Caco-2 (cell line): ENCODE results near the gene COL13A1. TPM values are rescaled to one million over a fixed set of nuclear protein-coding genes. Genes with fewer than 3 reads are reported as not detected.

Experiments used
- BruUV-seq: library from RNA; stranded (reverse); fragments of 400-500 nt; replicated peaks from 2 replicates; lab custom pipeline; 2021; lab: Mats Ljungman, UMichigan
- CTCF ChIA-PET: fragments of 300-600 bp; sonication (Branson Sonifier 250); formaldehyde crosslinking; loops from one replicate; lab custom pipeline; 2022; ENCODE audit warnings: antibody characterized with exemption; lab: Charles Lee
- POLR2A ChIA-PET: fragments of 300-600 bp; sonication (Branson Sonifier 250); formaldehyde crosslinking; loops from one replicate; lab custom pipeline; 2022; ENCODE audit warnings: antibody characterized with exemption; lab: Charles Lee
- DNase-seq, 2 experiments: peaks; one replicate each; pipeline versions ENCODE4 v3.0.0 to v3.0.0-alpha.2; 2020 to 2022
- H3K27me3 ChIP-seq: replicated peaks from 2 replicates; pipeline ENCODE4 v1.6.0; 2011; ENCODE audit warnings: low read length; ENCODE audit not compliant: control insufficient read depth, insufficient read depth
- H3K36me3 ChIP-seq: 2 replicates; pipeline ENCODE4 v1.5.1; 2011; ENCODE audit warnings: low read length; ENCODE audit not compliant: control insufficient read depth, insufficient read depth
- H3K4me1 ChIP-seq: fragments of 250-450 bp; sonication (Bioruptor Pico); 2 replicates; pipeline ENCODE4 v1.5.1; 2020; ENCODE audit warnings: mild to moderate bottlenecking
- H3K4me3 ChIP-seq: 2 replicates; pipeline ENCODE4 v1.5.1; 2011; ENCODE audit warnings: low read depth, mild to moderate bottlenecking, control low read depth, low read length
- H3K9me3 ChIP-seq: fragments of 250-450 bp; sonication (Bioruptor Pico); 2 replicates; pipeline ENCODE4 v1.5.1; 2020; ENCODE audit warnings: mild to moderate bottlenecking, moderate library complexity
- H3K27ac Mint-ChIP-seq: one replicate; pipeline ENCODE4 v1.8.0; 2022; ENCODE audit warnings: mixed read lengths; ENCODE audit not compliant: unreplicated experiment
- H3K27me3 Mint-ChIP-seq: one replicate; pipeline ENCODE4 v1.8.0; 2022; ENCODE audit warnings: mixed read lengths; ENCODE audit not compliant: insufficient read depth, unreplicated experiment
- H3K36me3 Mint-ChIP-seq: one replicate; pipeline ENCODE4 v1.8.0; 2022; ENCODE audit warnings: mild to moderate bottlenecking, mixed read lengths; ENCODE audit not compliant: insufficient read depth, unreplicated experiment
- H3K4me1 Mint-ChIP-seq: one replicate; pipeline ENCODE4 v1.8.0; 2022; ENCODE audit warnings: low read depth, mixed read lengths; ENCODE audit not compliant: unreplicated experiment
- H3K4me3 Mint-ChIP-seq: one replicate; pipeline ENCODE4 v1.8.0; 2022; ENCODE audit warnings: mild to moderate bottlenecking, moderate library complexity, mixed read lengths; ENCODE audit not compliant: unreplicated experiment
- H3K9me3 Mint-ChIP-seq: one replicate; pipeline ENCODE4 v1.8.0; 2022; ENCODE audit warnings: mixed read lengths; ENCODE audit not compliant: unreplicated experiment
- CTCF ChIP-seq, 2 experiments: fragments of 200-600 bp in 1 of 2; IDR thresholded peaks; 1 replicate in 1 of 2; 2 replicates in 1 of 2; pipeline versions ENCODE4 v1.5.1 to v1.8.0; 2011 to 2022; ENCODE audit warnings: antibody characterized with exemption in 1 of 2, control low read depth in 1 of 2, inconsistent platforms in 1 of 2, low read depth in 1 of 2, low read length in 1 of 2, mild to moderate bottlenecking in 1 of 2, moderate library complexity in 1 of 2; ENCODE audit not compliant: insufficient read depth in 1 of 2, severe bottlenecking in 1 of 2, unreplicated experiment in 1 of 2
- intact Hi-C: fragments of 100-400 bp; cut with micrococcal nuclease; formaldehyde crosslinking; loops from one replicate; pipeline ENCODE4 v1.10.0; 2022; ENCODE audit not compliant: unreplicated experiment
- total RNA-seq: library from RNA; stranded (reverse); gene quantifications from 2 replicates; pipeline ENCODE4 v1.2.3, GENCODE V29; 2022

The COL13A1 gene
- total RNA-seq, 1 experiment from 2014 or later = not detected

DNA sequence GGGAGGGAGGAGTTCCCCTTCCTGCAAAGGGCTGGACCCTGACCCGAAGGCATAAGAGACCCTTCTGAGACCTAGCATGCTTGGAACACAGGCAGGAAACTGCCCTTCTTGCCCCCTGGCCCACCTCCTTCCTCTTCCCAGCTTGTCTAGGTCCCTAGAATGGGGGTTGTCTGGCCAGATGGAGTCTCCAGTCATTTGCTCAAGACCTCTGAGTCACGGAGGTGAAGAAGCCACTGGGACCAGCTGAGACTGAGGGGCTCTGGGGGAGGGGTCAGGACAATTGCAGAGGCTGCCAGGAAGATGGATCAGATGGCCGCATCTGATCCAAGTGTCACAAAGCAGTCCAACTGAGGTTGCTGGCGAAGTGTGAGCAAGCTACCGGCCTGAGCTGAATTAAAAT, 46.2 kb downstream of the COL13A1 start:
- CTCF ChIA-PET = no interaction called here
- Histone ChIP-seq H3K4me3 (no peak overlapping the region), H3K27me3 (no peaks in the 10 kb centered on the region; the same call in 1 of the 2 replicates), H3K4me1 (no peaks in the 10 kb centered on the region), H3K9me3 (no peaks in the 10 kb centered on the region), H3K36me3 (no peaks in the 10 kb centered on the region)
- H3K27ac Mint-ChIP-seq = no peak overlapping the region
- POLR2A ChIA-PET = no interaction called here
- no peaks in the 10 kb centered on the region for H3K9me3 Mint-ChIP-seq
- H3K36me3 Mint-ChIP-seq = peaks cover 5% of the 10 kb centered on the region
- no TSS peak for BruUV-seq
- intact Hi-C loops = no loop called here
- H3K4me3 Mint-ChIP-seq = no peak overlapping the region
- TF ChIP-seq CTCF (IDR thresholded peaks at IDR 0.05; ENCODE audit: insufficient read depth in 1 of 2, low read depth in 1 of 2, low read length in 1 of 2, severe bottlenecking in 1 of 2, unreplicated experiment in 1 of 2) = no peak
- DNase-seq = no peak
- H3K4me1 Mint-ChIP-seq = no peaks in the 10 kb centered on the region
- H3K27me3 Mint-ChIP-seq = peaks cover 22% of the 10 kb centered on the region

GRCh38 chr10:69848454-69848853, 46.7 kb downstream of the COL13A1 start:
- no peaks in the 10 kb centered on the region for H3K9me3 Mint-ChIP-seq
- TF ChIP-seq CTCF (IDR thresholded peaks at IDR 0.05; ENCODE audit: insufficient read depth in 1 of 2, low read depth in 1 of 2, low read length in 1 of 2, severe bottlenecking in 1 of 2, unreplicated experiment in 1 of 2) = no peak
- Histone ChIP-seq H3K9me3 (no peaks in the 10 kb centered on the region), H3K36me3 (no peaks in the 10 kb centered on the region), H3K4me3 (no peak overlapping the region), H3K4me1 (no peaks in the 10 kb centered on the region), H3K27me3 (no peaks in the 10 kb centered on the region; the same call in 1 of the 2 replicates)
- no peak overlapping the region for H3K4me3 Mint-ChIP-seq
- BruUV-seq = no TSS peak
- H3K27ac Mint-ChIP-seq = no peak overlapping the region
- CTCF ChIA-PET = interaction anchor here (0.6 kb wide), 1 partner anchor 212 kb away, joined by 6 read pairs; no protein-coding TSS in a partner anchor
- POLR2A ChIA-PET = no interaction called here
- intact Hi-C loops = no loop called here
- peaks cover 25% of the 10 kb centered on the region for H3K27me3 Mint-ChIP-seq
- H3K36me3 Mint-ChIP-seq = peaks cover 5% of the 10 kb centered on the region
- no peaks in the 10 kb centered on the region for H3K4me1 Mint-ChIP-seq
- no peak for DNase-seq

GRCh38 chr10:69849825-69850224, 48.1 kb downstream of the COL13A1 start:
- no peaks in the 10 kb centered on the region for H3K36me3 Mint-ChIP-seq
- H3K9me3 ChIP-seq = no peaks in the 10 kb centered on the region
- DNase-seq = no peak
- no peak overlapping the region for H3K4me3 Mint-ChIP-seq
- no peaks in the 10 kb centered on the region for H3K36me3 ChIP-seq
- H3K4me3 ChIP-seq = no peak overlapping the region
- intact Hi-C loops = no loop called here
- no peaks in the 10 kb centered on the region for H3K4me1 ChIP-seq
- no TSS peak for BruUV-seq
- no peaks in the 10 kb centered on the region for H3K4me1 Mint-ChIP-seq
- ChIA-PET POLR2A (no interaction called here), CTCF (interaction anchor here (0.5 kb wide), 1 partner anchor 74 kb away, joined by 3 read pairs; no protein-coding TSS in a partner anchor)
- no peak overlapping the region for H3K27ac Mint-ChIP-seq
- H3K9me3 Mint-ChIP-seq = no peaks in the 10 kb centered on the region
- H3K27me3 Mint-ChIP-seq = peaks cover 26% of the 10 kb centered on the region
- H3K27me3 ChIP-seq = peaks cover 2% of the 10 kb centered on the region; the same call in 1 of the 2 replicates
- no peak for TF ChIP-seq CTCF (IDR thresholded peaks at IDR 0.05; ENCODE audit: insufficient read depth in 1 of 2, low read depth in 1 of 2, low read length in 1 of 2, severe bottlenecking in 1 of 2, unreplicated experiment in 1 of 2)
